T-helper 1 cell treated with Interleukin-12 subunit alpha and Interleukin-12 subunit beta and Interleukin-4 antibody, amounts not matched to agents 30 ng/mL and 1 ng/mL, for 36 hours (primary cell): Measurements from ENCODE around the gene C17orf50. TPM values are rescaled to one million over a fixed set of nuclear protein-coding genes. Genes with fewer than 3 reads are reported as not detected.

ENCODE experiments used
- intact Hi-C: fragments of 100-400 bp; cut with micrococcal nuclease; formaldehyde crosslinking; loops from one replicate; pipeline ENCODE4 v1.15.1; 2024
- total RNA-seq: library from RNA; stranded (reverse); gene quantifications from 2 replicates; pipeline ENCODE4 v1.2.3, GENCODE V29; 2022

C17orf50 gene
- total RNA-seq, 1 donor from 2014 or later: not detected

GRCh38 chr17:35780950-35781349, 20.3 kb downstream of the C17orf50 start:
- intact Hi-C loops: no loop called here

DNA sequence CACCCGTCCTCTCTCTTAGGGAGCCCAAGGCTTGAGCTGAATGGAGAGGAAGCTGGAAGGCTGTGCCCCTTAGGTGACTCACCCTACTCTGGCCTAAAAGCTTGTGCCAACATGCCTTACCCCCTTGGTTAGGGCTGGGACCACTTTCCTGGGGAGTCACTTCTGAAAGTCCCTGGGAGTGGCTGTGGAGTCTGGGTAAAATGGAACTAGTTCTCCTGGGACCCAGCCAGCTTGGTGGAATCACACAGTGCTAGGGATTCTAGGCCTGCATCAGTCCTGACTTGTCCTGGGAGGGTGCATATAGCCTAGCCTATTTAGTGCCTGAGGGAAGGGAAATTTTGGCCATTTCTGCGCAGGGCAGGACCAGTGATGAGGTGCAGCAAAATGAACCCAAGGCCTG, 24.2 kb downstream of the C17orf50 start:
- intact Hi-C loops: no loop called here

GRCh38 chr17:35786941-35787432, 26.3 kb downstream of the C17orf50 start:
- intact Hi-C loops: no loop called here

DNA sequence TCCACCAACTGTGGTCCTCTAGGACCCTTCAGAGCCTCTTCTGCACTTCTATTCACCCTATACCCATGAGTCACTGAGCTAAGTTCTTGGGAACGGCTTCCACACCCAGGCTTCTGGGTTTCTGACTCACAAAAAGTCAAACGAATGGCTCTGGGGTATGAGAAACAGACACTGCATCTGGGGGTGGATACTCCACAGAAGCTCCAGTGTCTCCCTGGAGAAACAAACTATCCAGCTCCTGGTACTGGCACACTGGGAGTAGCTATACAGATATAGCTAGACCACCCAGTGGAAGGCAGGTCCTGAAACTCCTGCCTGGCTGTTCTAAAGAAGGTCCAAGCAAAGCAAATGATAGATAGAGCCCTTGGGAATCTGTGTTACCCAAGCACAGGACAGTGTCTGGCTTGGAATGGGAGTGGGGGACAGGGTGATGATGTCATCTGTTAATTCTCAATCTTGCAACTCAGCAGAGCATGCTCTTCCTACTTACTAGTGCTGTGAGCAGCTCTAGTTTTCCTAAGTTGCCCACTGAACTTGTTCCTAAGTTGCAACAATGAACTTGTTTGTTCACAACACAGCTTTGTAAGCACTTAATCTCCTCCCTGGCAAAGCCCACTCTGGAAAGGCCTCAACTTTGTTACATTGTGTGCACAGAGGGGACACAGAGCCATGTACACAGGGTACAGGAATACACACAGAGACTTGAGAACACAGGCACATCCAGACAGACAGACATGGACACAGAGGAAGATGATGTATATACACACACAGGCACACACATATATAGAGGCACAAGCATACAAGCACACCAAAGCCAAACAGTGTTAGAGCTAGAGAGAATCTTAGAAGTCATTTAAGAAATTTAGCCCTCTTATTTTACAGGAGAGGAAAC, 28.0 kb downstream of the C17orf50 start:
- intact Hi-C loops: no loop called here

GRCh38 chr17:35790841-35791240, 30.2 kb downstream of the C17orf50 start:
- intact Hi-C loops: no loop called here

DNA sequence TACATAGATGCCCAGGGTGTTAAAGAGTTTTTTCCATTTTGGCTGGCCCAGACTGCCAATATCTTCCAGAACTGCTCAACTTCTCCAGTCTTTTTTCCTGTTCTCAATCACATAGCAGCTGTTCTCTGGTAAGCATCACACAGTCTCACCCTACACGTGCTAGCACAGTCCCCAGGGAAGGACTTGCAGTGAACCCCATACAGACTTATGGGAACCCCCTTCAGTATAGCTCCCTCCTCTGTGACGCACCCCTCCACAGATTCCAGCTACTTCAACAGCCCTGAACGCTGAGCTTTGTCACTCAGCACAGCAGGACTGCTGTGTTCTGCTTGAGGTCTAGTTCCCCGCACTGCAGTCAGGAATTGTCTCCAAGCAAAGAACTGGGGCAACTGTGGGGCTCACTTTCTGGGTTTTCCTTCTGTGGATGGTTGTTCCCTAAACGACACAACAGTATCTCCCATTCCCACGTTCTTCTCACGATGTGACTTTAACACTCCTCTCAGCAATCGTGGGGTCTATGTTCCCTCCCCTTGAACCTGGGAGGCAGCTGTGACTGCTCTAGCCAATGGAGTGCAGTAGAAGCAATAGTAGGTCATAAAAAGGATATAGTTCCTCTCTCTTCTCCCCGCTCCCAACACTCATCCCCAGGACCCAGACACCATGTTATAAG, 31.1 kb downstream of the C17orf50 start:
- intact Hi-C loops: no loop called here

GRCh38 chr17:35793257-35793656, 32.6 kb downstream of the C17orf50 start:
- intact Hi-C loops: no loop called here

GRCh38 chr17:35795007-35795870, 34.6 kb downstream of the C17orf50 start, which contains the start of gene MMP28:
Gene MMP28, minus strand, starts transcription at chr17:35795641. Its CDS starts 264 bp downstream, at chr17:35795377.
- intact Hi-C loops: no loop called here

GRCh38 chr17:35795871-35796265, 35.2 kb downstream of the C17orf50 start:
- intact Hi-C loops: no loop called here

- intact Hi-C loops: no loop called here
These were observed 36.3 kb downstream of the C17orf50 start for GRCh38 chr17:35796942-35797341.

DNA sequence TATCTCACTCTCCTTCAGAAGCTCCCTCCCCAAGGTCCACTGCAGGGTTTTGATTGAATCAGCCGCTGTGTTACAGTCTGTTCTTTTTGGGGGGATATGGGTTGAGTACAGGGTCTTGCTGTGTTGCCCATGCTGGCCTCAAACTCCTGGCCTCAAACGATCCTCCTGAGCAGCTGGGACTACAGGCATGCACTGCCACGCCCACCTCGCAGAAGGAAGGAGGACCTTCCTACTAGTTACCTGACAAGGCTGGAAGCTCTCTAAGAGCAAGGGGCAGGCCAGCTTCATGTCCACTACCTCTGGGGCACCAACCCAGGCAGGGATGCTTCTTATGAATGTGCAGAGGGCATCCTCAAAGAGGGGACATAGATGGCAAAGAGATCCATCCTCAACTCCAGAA, 36.7 kb downstream of the C17orf50 start:
- intact Hi-C loops: no loop called here

DNA sequence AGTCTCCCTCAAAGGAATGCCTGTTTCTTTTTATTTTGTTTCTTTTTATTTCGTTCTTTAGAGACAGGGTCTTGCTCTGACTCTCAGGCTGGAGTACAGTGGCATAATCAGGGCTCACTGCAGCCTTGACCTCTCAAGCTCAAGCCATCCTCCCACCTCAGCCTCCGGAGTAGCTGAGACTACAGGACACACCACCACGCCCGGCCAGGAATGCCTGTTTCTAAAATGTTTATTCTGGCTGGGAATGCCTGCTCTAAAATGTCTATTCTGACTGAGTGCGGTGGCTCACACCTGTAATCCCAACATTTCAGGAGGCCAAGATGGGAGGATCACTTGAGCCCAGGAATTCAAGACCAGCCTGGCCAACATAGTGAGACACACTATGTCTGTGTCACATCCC, 37.2 kb downstream of the C17orf50 start:
- intact Hi-C loops: no loop called here

GRCh38 chr17:35799942-35800341, 39.3 kb downstream of the C17orf50 start:
- intact Hi-C loops: no loop called here

- intact Hi-C loops: no loop called here
These were observed 41.0 kb downstream of the C17orf50 start for GRCh38 chr17:35801583-35802224.

GRCh38 chr17:35804658-35805192, 44.0 kb downstream of the C17orf50 start:
- intact Hi-C loops: loop anchor here (1.0 to 5.0 kb wide), 4 partner anchors 40 to 642 kb away; partner anchors contain the start of gene SLFN5

GRCh38 chr17:35807371-35808144, 46.9 kb downstream of the C17orf50 start:
- intact Hi-C loops: loop anchor here (2.0 to 5.0 kb wide), 7 partner anchors 195 to 827 kb away; partner anchors contain the start of genes GGNBP2, LIG3, PEX12 and SLFN12L

- intact Hi-C loops: loop anchor here (2.0 to 5.0 kb wide), 7 partner anchors 196 to 828 kb away; partner anchors contain the start of genes GGNBP2, LIG3, PEX12 and SLFN12L
These were observed 47.7 kb downstream of the C17orf50 start for GRCh38 chr17:35808240-35808961.

DNA sequence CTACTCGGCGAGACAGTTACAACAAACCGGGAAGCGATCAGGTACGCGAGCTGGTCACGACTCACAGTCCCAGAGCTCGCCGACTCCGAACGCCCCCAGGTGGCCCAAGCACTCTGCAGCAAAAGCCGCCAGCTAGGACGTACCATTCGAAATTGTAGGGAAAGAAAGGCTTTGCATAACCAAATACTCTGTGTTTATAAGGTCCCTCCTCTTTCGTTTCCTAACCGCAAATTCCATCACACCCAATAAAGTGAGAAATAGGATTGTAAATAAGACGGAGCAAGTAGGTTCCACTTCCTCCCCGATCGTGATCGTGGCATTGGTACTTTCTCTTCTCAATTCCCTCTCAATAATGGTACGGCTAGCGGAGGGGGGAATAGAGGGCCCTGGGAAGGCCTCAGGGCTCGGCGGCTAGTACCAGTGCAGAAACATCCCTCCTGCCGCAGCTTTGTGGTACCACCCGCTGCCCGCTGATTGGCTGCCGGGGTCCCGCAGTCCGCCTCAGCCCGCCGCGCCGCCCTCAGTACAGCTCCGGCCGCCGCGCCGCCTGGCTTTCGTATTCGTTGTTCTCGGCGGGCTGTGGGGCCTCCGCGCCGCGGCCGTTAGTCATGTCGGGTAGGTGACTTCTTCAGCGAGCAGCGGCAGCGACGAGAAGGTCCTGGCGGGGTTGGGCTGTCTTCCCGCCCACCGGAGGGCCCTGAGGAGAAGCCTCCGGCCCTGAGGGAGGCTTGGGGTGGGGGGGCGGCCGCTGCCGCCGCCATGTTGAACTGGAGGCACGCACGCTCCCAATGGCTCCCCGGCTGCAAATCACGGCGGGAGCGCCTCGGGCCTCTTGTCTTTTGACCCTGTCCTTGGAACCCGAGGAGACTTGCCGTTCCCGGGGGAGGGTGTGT, 48.5 kb downstream of the C17orf50 start, which contains the start of gene TAF15:
TAF15 (plus strand) TSS at position 523 of the 893 bp plus-strand sequence; CDS start at position 609, 86 bp downstream.
- intact Hi-C loops: loop anchor here (1.0 to 5.0 kb wide), 16 partner anchors 45 to 828 kb away; partner anchors contain the start of genes AP2B1, CCL5, GGNBP2 and LIG3
